Nephron (organoid): ENCODE measurements around the gene LAMA5.

Experiments used
- H3K27ac Mint-ChIP-seq, 3 experiments: 2 replicates each; pipeline ENCODE4 v1.8.0; 2020; ENCODE audit warnings: mixed read lengths in 3 of 3, mild to moderate bottlenecking in 2 of 3, moderate library complexity in 1 of 3
- H3K27me3 Mint-ChIP-seq: 2 replicates; pipeline ENCODE4 v1.8.0; 2021; ENCODE audit warnings: low read depth, mild to moderate bottlenecking, moderate library complexity, mixed read lengths
- H3K36me3 Mint-ChIP-seq: 2 replicates; pipeline ENCODE4 v1.8.0; 2020; ENCODE audit warnings: low read depth, mixed read lengths
- H3K4me1 Mint-ChIP-seq: 2 replicates; pipeline ENCODE4 v1.8.0; 2020; ENCODE audit warnings: mixed read lengths
- H3K4me3 Mint-ChIP-seq, 3 experiments: 2 replicates each; pipeline ENCODE4 v1.8.0; 2020; ENCODE audit warnings: mild to moderate bottlenecking in 3 of 3, mixed read lengths in 3 of 3, moderate library complexity in 2 of 3
- H3K9me3 Mint-ChIP-seq: 2 replicates; pipeline ENCODE4 v1.8.0; 2020; ENCODE audit warnings: mixed read lengths
- CTCF ChIP-seq, 3 experiments: fragments of 200-600 bp; sonication (generic); IDR thresholded peaks; one replicate each; pipeline ENCODE4 v1.5.0; 2021; ENCODE audit warnings: antibody characterized with exemption in 3 of 3; ENCODE audit not compliant: unreplicated experiment in 3 of 3

Gene LAMA5

GRCh38 chr20:62372042-62372993, 5.2 kb upstream of the LAMA5 start:
- peaks cover 7% of the 10 kb centered on the region for H3K36me3 Mint-ChIP-seq

GRCh38 chr20:62371588-62372041, 4.5 kb upstream of the LAMA5 start:
- TF ChIP-seq CTCF (IDR thresholded peaks at IDR 0.05; ENCODE audit: unreplicated experiment in 3 of 3), result no peak
- Mint-ChIP-seq H3K9me3 (peaks cover 4% of the 10 kb centered on the region), H3K36me3 (peaks cover 4% of the 10 kb centered on the region), H3K27me3 (peaks cover 4% of the 10 kb centered on the region), H3K4me1 (peaks cover 34% of the 10 kb centered on the region), H3K27ac (no peak overlapping the region), H3K4me3 (no peak overlapping the region)

More at GRCh38 chr20:62372042-62372993, 5.2 kb upstream of the LAMA5 start:
- TF ChIP-seq CTCF (IDR thresholded peaks at IDR 0.05; ENCODE audit: unreplicated experiment in 3 of 3), result no peak
- H3K27me3 Mint-ChIP-seq, result peaks cover 4% of the 10 kb centered on the region
- H3K9me3 Mint-ChIP-seq, result peaks cover 4% of the 10 kb centered on the region
- H3K4me3 Mint-ChIP-seq, result peak overlapping the region in 2 of 3 experiments; percentile 2 to 52
- peak overlapping the region; percentile 46 to 71 (median 67) for H3K27ac Mint-ChIP-seq
- H3K4me1 Mint-ChIP-seq, result peaks cover 41% of the 10 kb centered on the region

GRCh38 chr20:62370807-62371587, 3.9 kb upstream of the LAMA5 start:
- no peak for TF ChIP-seq CTCF (IDR thresholded peaks at IDR 0.05; ENCODE audit: unreplicated experiment in 3 of 3)
- H3K27me3 Mint-ChIP-seq, result peaks cover 4% of the 10 kb centered on the region
- H3K36me3 Mint-ChIP-seq, result peaks cover 4% of the 10 kb centered on the region
- H3K27ac Mint-ChIP-seq, result peak overlapping the region in 2 of 3 experiments; percentile 48 to 77
- H3K4me3 Mint-ChIP-seq, result no peak overlapping the region
- peaks cover 33% of the 10 kb centered on the region for H3K4me1 Mint-ChIP-seq
- peaks cover 4% of the 10 kb centered on the region for H3K9me3 Mint-ChIP-seq

- H3K4me3 Mint-ChIP-seq, result no peak overlapping the region
- peaks cover 34% of the 10 kb centered on the region for H3K4me1 Mint-ChIP-seq
- TF ChIP-seq CTCF (IDR thresholded peaks at IDR 0.05; ENCODE audit: unreplicated experiment in 3 of 3), result no peak
- H3K36me3 Mint-ChIP-seq, result peaks cover 4% of the 10 kb centered on the region
- peaks cover 4% of the 10 kb centered on the region for H3K27me3 Mint-ChIP-seq
- H3K9me3 Mint-ChIP-seq, result peaks cover 4% of the 10 kb centered on the region
- H3K27ac Mint-ChIP-seq, result peak overlapping the region; percentile 48 to 77 (median 67)
Observed at GRCh38 chr20:62370115-62370806, 3.1 kb upstream of the LAMA5 start.

- H3K4me1 Mint-ChIP-seq, result peaks cover 39% of the 10 kb centered on the region
- no peak for TF ChIP-seq CTCF (IDR thresholded peaks at IDR 0.05; ENCODE audit: unreplicated experiment in 3 of 3)
- H3K27me3 Mint-ChIP-seq, result peaks cover 4% of the 10 kb centered on the region
- H3K9me3 Mint-ChIP-seq, result peaks cover 4% of the 10 kb centered on the region
- no peak overlapping the region for H3K4me3 Mint-ChIP-seq
- H3K36me3 Mint-ChIP-seq, result peaks cover 4% of the 10 kb centered on the region
- H3K27ac Mint-ChIP-seq, result peak overlapping the region in 2 of 3 experiments; percentile 85 to 98
Observed at GRCh38 chr20:62369815-62370114, 2.7 kb upstream of the LAMA5 start.
